GM20000 (cell line): ENCODE measurements around the gene EIF4B.

Source experiments
- DNase-seq: peaks from one replicate; pipeline ENCODE4 v3.0.0; 2012; ENCODE audit warnings: low spot score
- CTCF ChIP-seq: IDR thresholded peaks from 2 replicates; pipeline ENCODE4 v1.5.1; 2012; ENCODE audit warnings: mild to moderate bottlenecking, control low read depth; ENCODE audit errors: extremely low read depth, missing control alignments

EIF4B gene

DNA sequence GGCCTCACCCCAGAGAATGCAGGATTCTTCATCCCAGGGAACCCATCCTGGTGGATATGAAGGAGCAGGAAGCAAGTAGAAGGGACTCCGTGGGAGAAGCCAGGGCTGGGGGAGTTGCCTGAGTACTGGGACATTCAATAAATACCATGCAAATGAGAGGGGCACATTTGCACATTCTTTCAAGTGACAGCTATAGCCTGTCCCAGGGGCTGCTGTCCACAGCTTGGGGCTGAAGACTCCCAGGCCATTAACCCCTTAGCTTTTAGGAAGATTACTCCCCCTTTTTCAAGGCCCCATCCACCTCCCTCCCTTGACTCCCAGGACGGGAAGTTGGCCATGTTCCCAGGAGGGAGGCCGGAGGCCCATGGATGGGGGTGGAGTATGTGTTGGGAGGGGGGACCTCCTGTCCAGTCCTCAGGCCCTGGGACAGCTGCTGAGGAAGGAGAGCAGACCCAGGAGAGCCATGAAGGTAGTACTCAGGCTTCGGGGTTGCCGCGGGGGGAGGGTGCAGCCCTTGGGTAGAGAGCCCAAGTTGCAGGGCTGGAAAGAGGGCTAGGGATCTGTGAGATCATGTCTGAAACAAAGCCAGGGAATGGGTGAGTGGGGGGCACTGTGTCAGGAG is 42.6 kb downstream of the EIF4B start:
- no peak for DNase-seq
- TF ChIP-seq CTCF: no peak

GRCh38 chr12:53049571-53050318 is 43.5 kb downstream of the EIF4B start, which contains the start of gene TNS2:
TNS2 (plus strand) TSS chr12:53050065; CDS start chr12:53050186, 121 bp downstream.
- no peak for DNase-seq
- TF ChIP-seq CTCF: no peak

GRCh38 chr12:53050426-53051057 is 44.3 kb downstream of the EIF4B start:
- no peak for TF ChIP-seq CTCF

DNA sequence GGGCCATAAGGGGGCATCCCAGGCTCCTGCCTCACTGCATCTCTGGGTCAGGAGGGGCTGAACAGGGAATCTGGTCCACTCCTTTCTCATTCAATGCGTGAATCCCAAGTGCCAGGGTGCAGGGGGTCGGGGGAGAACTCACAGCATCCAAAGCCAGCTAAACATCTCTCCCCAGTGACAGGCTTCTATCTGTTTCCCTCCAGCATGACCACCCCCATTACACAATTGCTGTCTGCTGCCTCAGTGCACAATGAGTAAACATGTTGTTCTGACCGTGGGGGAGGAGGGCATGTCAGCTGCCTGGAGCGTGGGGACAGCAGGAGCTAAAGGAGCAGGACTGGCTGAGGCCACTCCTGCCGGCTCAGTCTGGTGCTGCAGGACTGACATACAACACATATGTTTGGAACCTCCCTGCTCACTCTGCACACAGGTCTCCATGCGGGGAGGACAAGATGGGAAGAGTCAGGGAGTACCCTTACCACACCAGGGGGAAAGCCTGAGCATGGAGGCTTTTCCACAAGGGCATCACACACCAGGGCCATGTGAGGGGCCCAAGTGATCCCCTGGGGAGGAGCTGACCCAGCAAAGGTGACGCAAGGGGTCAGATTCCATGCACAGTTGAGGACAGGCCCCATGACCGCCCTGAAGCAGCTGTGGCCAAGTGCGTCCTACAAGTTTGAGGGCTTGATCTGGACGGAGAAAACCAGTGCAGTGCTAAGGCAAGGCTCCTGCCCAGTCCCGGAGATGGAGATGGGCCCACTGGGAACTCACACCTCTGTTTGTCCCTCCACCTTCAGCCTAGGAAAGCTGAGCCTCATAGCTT is 45.0 kb downstream of the EIF4B start:
- no peak for DNase-seq
- no peak for TF ChIP-seq CTCF

More at GRCh38 chr12:53050426-53051057, 44.3 kb downstream of the EIF4B start:
- DNase-seq: no peak

- no peak for DNase-seq
- TF ChIP-seq CTCF: no peak
Measured at GRCh38 chr12:53051881-53052412, 45.7 kb downstream of the EIF4B start.

DNA sequence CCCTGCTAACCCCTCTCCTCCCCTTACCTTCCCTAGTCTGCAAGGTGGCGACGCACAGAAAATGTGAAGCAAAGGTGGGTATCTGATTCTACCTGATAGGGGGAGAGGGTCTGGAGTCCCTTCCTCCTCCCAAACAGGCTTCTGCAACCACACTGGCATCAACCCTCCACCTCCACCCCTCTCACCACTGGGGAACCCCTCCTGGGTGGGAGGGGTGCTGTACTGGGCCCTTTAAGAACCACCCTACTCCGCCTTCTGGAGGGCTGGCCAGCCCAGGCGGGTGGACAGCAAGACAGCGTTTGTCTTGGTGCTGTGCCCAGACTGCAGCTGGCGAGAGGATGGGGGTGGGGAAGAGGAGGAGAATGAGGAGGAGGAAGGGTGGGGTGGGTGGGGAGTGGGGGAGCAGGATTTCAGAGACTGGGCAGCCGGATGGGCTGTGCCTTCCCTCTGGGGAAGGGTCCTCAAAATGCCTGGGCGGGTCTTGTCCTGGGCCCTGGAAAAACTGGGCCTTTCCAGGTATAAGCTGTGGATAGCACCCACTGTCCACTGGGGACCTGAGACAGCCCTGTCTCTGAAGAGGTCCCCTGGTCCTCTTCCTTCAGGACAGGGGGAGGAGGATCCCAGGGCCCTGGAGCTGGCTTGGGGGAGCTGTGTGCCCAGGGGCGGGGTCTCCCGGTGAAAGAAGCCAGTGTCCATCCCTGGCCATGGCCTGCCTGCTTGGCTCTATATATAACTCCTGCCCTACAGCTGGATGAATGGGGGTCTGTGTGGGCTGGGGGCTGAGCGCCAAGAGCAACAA is 46.4 kb downstream of the EIF4B start:
- TF ChIP-seq CTCF: no peak
- DNase-seq: no peak
